Measurements from ENCODE around the gene TAOK1.

The TAOK1 gene

DNA sequence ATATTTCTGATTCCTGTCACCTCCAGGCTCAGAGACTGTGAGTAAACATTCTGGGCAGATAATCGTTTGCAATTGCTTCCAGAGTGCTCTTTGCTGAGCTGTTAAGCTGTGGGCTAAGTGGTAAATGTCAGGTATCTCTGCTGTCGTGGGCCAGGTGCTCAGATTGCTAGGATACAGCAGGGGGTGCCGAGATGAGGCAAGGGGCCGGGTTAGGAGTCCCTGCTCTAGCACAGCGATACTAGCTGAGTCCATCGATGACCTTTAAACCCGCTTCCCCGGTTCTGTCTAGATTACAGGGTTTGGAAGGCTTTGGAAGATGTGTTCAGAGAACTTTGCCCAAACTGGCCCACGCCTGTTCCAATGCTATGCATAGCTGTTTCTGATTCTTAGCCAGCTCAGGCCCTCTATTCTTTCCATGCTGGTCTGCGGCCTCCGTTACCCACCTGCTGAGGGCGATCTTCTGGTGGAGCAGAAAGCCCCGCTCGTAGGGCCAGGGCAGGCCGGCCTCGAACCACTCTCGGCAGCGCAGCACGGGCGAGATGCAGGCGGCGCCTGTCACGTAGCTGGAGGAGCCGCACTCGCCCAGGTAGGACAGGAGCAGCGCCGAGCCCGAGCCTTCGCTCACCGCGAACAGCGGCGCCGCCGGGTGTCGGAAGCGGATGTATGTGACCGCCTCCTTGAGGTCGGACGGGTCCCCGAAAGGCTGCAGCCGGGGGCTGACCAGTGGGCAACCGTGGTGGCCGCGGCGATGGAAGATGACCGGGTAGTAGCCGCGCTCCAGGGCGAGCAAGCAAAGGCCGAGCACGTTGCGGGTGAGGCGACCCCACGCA, 175.7 kb downstream of the TAOK1 start:
- Histone ChIP-seq H3K4me3 (ENCODE audit: low read depth, low read length) (peak overlapping the region; percentile 48), H3K27me3 (replicated peaks) (no peaks in the 10 kb centered on the region), H3K27ac (no peak overlapping the region), H3K36me3 (replicated peaks) (no peaks in the 10 kb centered on the region)
- no peak for DNase-seq
- TF ChIP-seq, protein P1, sequence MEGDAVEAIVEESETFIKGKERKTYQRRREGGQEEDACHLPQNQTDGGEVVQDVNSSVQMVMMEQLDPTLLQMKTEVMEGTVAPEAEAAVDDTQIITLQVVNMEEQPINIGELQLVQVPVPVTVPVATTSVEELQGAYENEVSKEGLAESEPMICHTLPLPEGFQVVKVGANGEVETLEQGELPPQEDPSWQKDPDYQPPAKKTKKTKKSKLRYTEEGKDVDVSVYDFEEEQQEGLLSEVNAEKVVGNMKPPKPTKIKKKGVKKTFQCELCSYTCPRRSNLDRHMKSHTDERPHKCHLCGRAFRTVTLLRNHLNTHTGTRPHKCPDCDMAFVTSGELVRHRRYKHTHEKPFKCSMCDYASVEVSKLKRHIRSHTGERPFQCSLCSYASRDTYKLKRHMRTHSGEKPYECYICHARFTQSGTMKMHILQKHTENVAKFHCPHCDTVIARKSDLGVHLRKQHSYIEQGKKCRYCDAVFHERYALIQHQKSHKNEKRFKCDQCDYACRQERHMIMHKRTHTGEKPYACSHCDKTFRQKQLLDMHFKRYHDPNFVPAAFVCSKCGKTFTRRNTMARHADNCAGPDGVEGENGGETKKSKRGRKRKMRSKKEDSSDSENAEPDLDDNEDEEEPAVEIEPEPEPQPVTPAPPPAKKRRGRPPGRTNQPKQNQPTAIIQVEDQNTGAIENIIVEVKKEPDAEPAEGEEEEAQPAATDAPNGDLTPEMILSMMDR (IDR thresholded peaks at IDR 0.05; ENCODE audit: low read depth, low read length, missing control alignments) = peak; percentile 41
- in situ Hi-C loops (cut with HindIII; ENCODE audit: low pct_ligation_motif_present, low sequenced_read_pairs) = no loop called here

- no peak within 1 kb of the TSS for H3K27ac ChIP-seq
- in situ Hi-C loops (cut with HindIII; ENCODE audit: low pct_ligation_motif_present, low sequenced_read_pairs) = no loop called here
- TF ChIP-seq, protein P1 (IDR thresholded peaks at IDR 0.05; ENCODE audit: low read depth, low read length, missing control alignments) = no peak
- no peaks in the 10 kb centered on the region for H3K27me3 ChIP-seq (replicated peaks)
- H3K36me3 ChIP-seq (replicated peaks) = peaks cover under 1% of the 10 kb centered on the region
- DNase-seq = no peak
- H3K4me3 ChIP-seq (ENCODE audit: low read depth, low read length) = peak within 1 kb of the TSS; percentile 69
Observed at GRCh38 chr17:29566473-29567303, 176.5 kb downstream of the TAOK1 start, which contains the start of gene ABHD15. ABHD15 (minus strand) TSS chr17:29567037; CDS start chr17:29566966, 71 bp downstream.

- peak overlapping the region; percentile 69 for H3K4me3 ChIP-seq (ENCODE audit: low read depth, low read length)
- peaks cover 2% of the 10 kb centered on the region for H3K36me3 ChIP-seq (replicated peaks)
- no peak overlapping the region for H3K27ac ChIP-seq
- H3K27me3 ChIP-seq (replicated peaks) = no peaks in the 10 kb centered on the region
- in situ Hi-C loops (cut with HindIII; ENCODE audit: low pct_ligation_motif_present, low sequenced_read_pairs) = no loop called here
- DNase-seq = no peak
- TF ChIP-seq, protein P1 (IDR thresholded peaks at IDR 0.05; ENCODE audit: low read depth, low read length, missing control alignments) = no peak
Observed at GRCh38 chr17:29567304-29567553, 177.1 kb downstream of the TAOK1 start.

DNA sequence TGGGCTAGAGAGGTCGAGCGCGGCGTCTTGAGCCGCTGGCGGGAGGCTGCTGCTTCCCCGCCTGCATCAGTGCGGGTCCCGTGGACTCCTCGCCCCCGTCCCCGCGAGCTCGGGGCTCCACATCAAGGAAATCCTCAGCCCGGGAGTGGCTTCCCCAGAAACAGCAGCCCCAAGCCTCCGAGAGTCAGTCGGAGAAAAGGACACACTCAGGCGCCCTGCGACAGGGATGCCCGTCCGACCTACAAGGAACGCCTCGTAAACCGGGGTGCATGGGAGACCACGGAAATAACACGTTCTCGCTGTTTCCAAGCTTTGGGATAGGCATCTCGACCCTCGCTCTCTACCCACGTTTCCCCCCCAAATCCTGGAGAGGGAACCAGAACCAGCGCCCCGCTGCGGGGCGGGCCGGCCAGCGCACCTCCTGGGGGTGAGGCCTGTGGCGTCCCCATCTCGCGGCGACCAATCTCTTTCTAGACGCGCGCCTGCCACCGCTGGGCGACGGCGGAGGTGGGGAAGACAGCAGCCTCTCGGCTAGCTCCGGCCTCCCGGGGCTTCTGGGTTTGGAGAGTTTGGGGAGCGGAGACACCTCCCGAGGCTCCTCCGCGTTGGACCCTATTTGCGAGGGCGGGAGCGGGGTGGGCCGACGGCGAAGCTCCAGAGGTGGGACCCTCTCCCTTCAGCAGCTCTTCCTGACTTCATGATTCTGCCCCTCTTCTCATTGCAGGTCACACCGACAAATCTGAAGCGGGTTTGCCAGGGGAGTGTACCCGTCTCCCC, 177.6 kb downstream of the TAOK1 start:
- TF ChIP-seq, protein P1 (IDR thresholded peaks at IDR 0.05; ENCODE audit: low read depth, low read length, missing control alignments) = peak; percentile 39
- in situ Hi-C loops (cut with HindIII; ENCODE audit: low pct_ligation_motif_present, low sequenced_read_pairs) = no loop called here
- H3K27me3 ChIP-seq (replicated peaks) = no peaks in the 10 kb centered on the region
- peak; percentile 29 for DNase-seq
- peaks cover 2% of the 10 kb centered on the region for H3K36me3 ChIP-seq (replicated peaks)
- peak overlapping the region; percentile 69 for H3K4me3 ChIP-seq (ENCODE audit: low read depth, low read length)
- H3K27ac ChIP-seq = no peak overlapping the region

GRCh38 chr17:29568331-29569244, 178.4 kb downstream of the TAOK1 start, which contains the start of gene TP53I13:
TP53I13 (plus strand) TSS chr17:29568701; CDS start chr17:29568759, 58 bp downstream.
- in situ Hi-C loops (cut with HindIII; ENCODE audit: low pct_ligation_motif_present, low sequenced_read_pairs) = no loop called here
- Histone ChIP-seq H3K36me3 (replicated peaks) (peaks cover 6% of the 10 kb centered on the region), H3K27me3 (replicated peaks) (no peaks in the 10 kb centered on the region), H3K4me3 (ENCODE audit: low read depth, low read length) (peak within 1 kb of the TSS; percentile 69), H3K27ac (no peak within 1 kb of the TSS)
- TF ChIP-seq, protein P1 (IDR thresholded peaks at IDR 0.05; ENCODE audit: low read depth, low read length, missing control alignments) = no peak
- DNase-seq = peak; percentile 59

All from brain microvascular endothelial cell (primary cell).